HepG2 (cell line): Measurements from ENCODE around the gene PRR36. TPM values are rescaled to one million over a fixed set of nuclear protein-coding genes. Genes with fewer than 3 reads are reported as not detected.

Experiments
- ARHGAP35 ChIP-seq: sonication (generic); formaldehyde crosslinking; IDR thresholded peaks from 2 replicates; pipeline ENCODE4 v1.9.0; 2022; ENCODE audit warnings: mild to moderate bottlenecking, inconsistent platforms, moderate library complexity, missing genetic modification reagents, borderline replicate concordance
- HNRNPL ChIP-seq: fragments of 200-400 bp; formaldehyde crosslinking; IDR thresholded peaks from 2 replicates; pipeline ENCODE4 v1.6.1; 2017; ENCODE audit warnings: mild to moderate bottlenecking, low read depth, low read length
- MED1 ChIP-seq: sonication (generic); formaldehyde crosslinking; IDR thresholded peaks from 2 replicates; pipeline ENCODE4 v1.4.0; 2020; ENCODE audit warnings: missing genetic modification reagents
- NCOR1 ChIP-seq: fragments of 200-600 bp; sonication (generic); IDR thresholded peaks from 2 replicates; pipeline ENCODE4 v1.7.0; 2017; ENCODE audit warnings: antibody characterized with exemption, low read length, borderline replicate concordance
- RARG ChIP-seq: sonication (generic); formaldehyde crosslinking; IDR thresholded peaks from 2 replicates; pipeline ENCODE4 v1.4.0; 2020; ENCODE audit warnings: low read depth, mild to moderate bottlenecking, missing genetic modification reagents
- SAP130 ChIP-seq: IDR thresholded peaks from 2 replicates; pipeline ENCODE4 v1.6.1; 2016; ENCODE audit warnings: low read depth
- SRY ChIP-seq: sonication (generic); formaldehyde crosslinking; IDR thresholded peaks from 2 replicates; pipeline ENCODE4 v1.8.0; 2022; ENCODE audit warnings: mild to moderate bottlenecking, missing genetic modification reagents
- SSRP1 ChIP-seq: IDR thresholded peaks from 2 replicates; pipeline ENCODE4 v1.6.1; 2016; ENCODE audit warnings: control low read depth
- ZBTB7B ChIP-seq: sonication (generic); formaldehyde crosslinking; IDR thresholded peaks from 2 replicates; pipeline ENCODE4 v1.4.0; 2020; ENCODE audit warnings: missing genetic modification reagents
- ZNF253 ChIP-seq: sonication (generic); formaldehyde crosslinking; IDR thresholded peaks from 2 replicates; pipeline ENCODE4 v1.8.0; 2022; ENCODE audit warnings: mild to moderate bottlenecking, missing genetic modification reagents, borderline replicate concordance
- ZNF263 ChIP-seq: sonication (generic); formaldehyde crosslinking; IDR thresholded peaks from 2 replicates; pipeline ENCODE4 v1.4.0; 2020; ENCODE audit warnings: missing genetic modification reagents
- ZNF672 ChIP-seq: sonication (generic); formaldehyde crosslinking; IDR thresholded peaks from 2 replicates; pipeline ENCODE4 v1.8.1; 2022; ENCODE audit warnings: missing genetic modification reagents
- ZNF747 ChIP-seq: sonication (generic); formaldehyde crosslinking; IDR thresholded peaks from 2 replicates; pipeline ENCODE4 v1.8.1; 2023; ENCODE audit warnings: missing genetic modification reagents, mild to moderate bottlenecking, borderline replicate concordance
- ZSCAN30 ChIP-seq: sonication (generic); formaldehyde crosslinking; IDR thresholded peaks from 2 replicates; pipeline ENCODE4 v1.5.0; 2020; ENCODE audit warnings: mild to moderate bottlenecking, missing genetic modification reagents
- polyA plus RNA-seq, 8 experiments: library from polyadenylated mRNA; depleted of rRNA in 3 of 8; stranded (reverse) in 7 of 8; unstranded in 1 of 8; fragments of >200 nt; fragmentation: Illumina TruSeq in 4 of 8; extraction: Trizol in 4 of 8; gene quantifications; 2 replicates each; pipeline versions ENCODE4 v1.2.1 to v1.2.3, GENCODE V29; 2011 to 2016; ENCODE audit warnings: low read depth in 4 of 8, missing spikeins in 1 of 8, mixed read lengths in 1 of 8; ENCODE audit not compliant: insufficient read depth in 1 of 8
- total RNA-seq, 5 experiments: library from RNA; depleted of rRNA; stranded (reverse); fragments of >200 nt; fragmentation: Illumina TruSeq; extraction: Trizol; gene quantifications; 2 replicates each; pipeline ENCODE4 v1.2.3, GENCODE V29; 2016; ENCODE audit warnings: low read depth in 1 of 5
- TF ChIP-seq, protein P1 (sequence below): sonication (generic); formaldehyde crosslinking; IDR thresholded peaks from one replicate; pipeline ENCODE4 v1.5.1; 2020; ENCODE audit warnings: mild to moderate bottlenecking, missing genetic modification reagents; ENCODE audit errors: not compliant biosample characterization
- TF ChIP-seq, protein P2 (sequence below): sonication (generic); formaldehyde crosslinking; IDR thresholded peaks from 2 replicates; pipeline ENCODE4 v1.4.0; 2020; ENCODE audit warnings: mild to moderate bottlenecking, low read depth, missing genetic modification reagents
- TF ChIP-seq, protein P3 (sequence below): conservative IDR thresholded peaks from 2 replicates; pipeline ENCODE4 v1.6.1; 2018; ENCODE audit warnings: missing genetic modification reagents
- TF ChIP-seq, protein P4 (sequence below): sonication (generic); formaldehyde crosslinking; IDR thresholded peaks from 2 replicates; pipeline ENCODE4 v1.8.1; 2022; ENCODE audit warnings: mild to moderate bottlenecking, missing genetic modification reagents

PRR36 gene
- total and polyA plus RNA-seq, 2 of the 13 experiments (the other 11 are each of a cell fraction or from before 2014, with no cell fraction given) = 0.07 to 0.17 TPM

- TF ChIP-seq, protein P1, sequence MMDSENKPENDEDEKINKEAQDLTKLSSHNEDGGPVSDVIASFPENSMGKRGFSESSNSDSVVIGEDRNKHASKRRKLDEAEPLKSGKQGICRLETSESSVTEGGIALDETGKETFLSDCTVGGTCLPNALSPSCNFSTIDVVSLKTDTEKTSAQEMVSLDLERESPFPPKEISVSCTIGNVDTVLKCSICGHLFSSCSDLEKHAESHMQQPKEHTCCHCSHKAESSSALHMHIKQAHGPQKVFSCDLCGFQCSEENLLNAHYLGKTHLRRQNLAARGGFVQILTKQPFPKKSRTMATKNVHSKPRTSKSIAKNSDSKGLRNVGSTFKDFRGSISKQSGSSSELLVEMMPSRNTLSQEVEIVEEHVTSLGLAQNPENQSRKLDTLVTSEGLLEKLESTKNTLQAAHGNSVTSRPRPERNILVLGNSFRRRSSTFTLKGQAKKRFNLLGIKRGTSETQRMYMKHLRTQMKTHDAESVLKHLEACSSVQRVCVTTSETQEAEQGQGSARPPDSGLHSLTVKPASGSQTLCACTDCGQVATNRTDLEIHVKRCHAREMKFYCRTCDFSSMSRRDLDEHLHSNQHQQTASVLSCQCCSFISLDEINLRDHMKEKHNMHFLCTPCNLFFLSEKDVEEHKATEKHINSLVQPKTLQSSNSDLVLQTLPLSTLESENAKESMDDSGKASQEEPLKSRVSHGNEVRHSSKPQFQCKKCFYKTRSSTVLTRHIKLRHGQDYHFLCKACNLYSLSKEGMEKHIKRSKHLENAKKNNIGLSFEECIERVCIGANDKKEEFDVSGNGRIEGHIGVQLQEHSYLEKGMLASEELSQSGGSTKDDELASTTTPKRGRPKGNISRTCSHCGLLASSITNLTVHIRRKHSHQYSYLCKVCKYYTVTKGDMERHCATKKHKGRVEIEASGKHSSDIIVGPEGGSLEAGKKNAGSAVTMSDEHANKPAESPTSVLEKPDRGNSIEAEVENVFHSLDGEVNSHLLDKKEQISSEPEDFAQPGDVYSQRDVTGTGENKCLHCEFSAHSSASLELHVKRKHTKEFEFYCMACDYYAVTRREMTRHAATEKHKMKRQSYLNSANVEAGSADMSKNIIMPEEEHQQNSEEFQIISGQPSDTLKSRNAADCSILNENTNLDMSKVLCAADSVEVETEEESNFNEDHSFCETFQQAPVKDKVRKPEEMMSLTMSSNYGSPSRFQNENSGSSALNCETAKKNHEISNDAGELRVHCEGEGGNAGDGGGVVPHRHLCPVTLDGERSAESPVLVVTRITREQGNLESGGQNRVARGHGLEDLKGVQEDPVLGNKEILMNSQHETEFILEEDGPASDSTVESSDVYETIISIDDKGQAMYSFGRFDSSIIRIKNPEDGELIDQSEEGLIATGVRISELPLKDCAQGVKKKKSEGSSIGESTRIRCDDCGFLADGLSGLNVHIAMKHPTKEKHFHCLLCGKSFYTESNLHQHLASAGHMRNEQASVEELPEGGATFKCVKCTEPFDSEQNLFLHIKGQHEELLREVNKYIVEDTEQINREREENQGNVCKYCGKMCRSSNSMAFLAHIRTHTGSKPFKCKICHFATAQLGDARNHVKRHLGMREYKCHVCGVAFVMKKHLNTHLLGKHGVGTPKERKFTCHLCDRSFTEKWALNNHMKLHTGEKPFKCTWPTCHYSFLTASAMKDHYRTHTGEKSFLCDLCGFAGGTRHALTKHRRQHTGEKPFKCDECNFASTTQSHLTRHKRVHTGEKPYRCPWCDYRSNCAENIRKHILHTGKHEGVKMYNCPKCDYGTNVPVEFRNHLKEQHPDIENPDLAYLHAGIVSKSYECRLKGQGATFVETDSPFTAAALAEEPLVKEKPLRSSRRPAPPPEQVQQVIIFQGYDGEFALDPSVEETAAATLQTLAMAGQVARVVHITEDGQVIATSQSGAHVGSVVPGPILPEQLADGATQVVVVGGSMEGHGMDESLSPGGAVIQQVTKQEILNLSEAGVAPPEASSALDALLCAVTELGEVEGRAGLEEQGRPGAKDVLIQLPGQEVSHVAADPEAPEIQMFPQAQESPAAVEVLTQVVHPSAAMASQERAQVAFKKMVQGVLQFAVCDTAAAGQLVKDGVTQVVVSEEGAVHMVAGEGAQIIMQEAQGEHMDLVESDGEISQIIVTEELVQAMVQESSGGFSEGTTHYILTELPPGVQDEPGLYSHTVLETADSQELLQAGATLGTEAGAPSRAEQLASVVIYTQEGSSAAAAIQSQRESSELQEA (CRISPR knock-in tag) = peak; percentile 83
- TF ChIP-seq NCOR1 (no peak; the same call in 1 of the 2 replicates), SAP130 (CRISPR knock-in tag) (peak; percentile 90), SSRP1 (CRISPR knock-in tag) (0 out of 2 replicates have a peak, but pooled peaks have one; percentile 39), RARG (CRISPR knock-in tag) (no peak), MED1 (CRISPR knock-in tag) (peak; percentile 80), ZNF263 (0 out of 2 replicates have a peak, but pooled peaks have one; percentile 10), ARHGAP35 (CRISPR knock-in tag) (peak; percentile 66; the same call in 1 of the 2 replicates), SRY (CRISPR knock-in tag) (no peak), ZNF253 (CRISPR knock-in tag) (peak; percentile 71; the same call in 1 of the 2 replicates), ZNF747 (CRISPR knock-in tag) (peak; percentile 88; the same call in 1 of the 2 replicates), ZNF672 (peak; percentile 37; the same call in 1 of the 2 replicates), HNRNPL (peak; percentile 65; the same call in 1 of the 2 replicates), ZBTB7B (CRISPR knock-in tag) (peak; percentile 62; the same call in 1 of the 2 replicates), ZSCAN30 (no peak)
- TF ChIP-seq, protein P2, sequence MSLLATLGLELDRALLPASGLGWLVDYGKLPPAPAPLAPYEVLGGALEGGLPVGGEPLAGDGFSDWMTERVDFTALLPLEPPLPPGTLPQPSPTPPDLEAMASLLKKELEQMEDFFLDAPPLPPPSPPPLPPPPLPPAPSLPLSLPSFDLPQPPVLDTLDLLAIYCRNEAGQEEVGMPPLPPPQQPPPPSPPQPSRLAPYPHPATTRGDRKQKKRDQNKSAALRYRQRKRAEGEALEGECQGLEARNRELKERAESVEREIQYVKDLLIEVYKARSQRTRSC (CRISPR knock-in tag) = no peak
- TF ChIP-seq, protein P3, sequence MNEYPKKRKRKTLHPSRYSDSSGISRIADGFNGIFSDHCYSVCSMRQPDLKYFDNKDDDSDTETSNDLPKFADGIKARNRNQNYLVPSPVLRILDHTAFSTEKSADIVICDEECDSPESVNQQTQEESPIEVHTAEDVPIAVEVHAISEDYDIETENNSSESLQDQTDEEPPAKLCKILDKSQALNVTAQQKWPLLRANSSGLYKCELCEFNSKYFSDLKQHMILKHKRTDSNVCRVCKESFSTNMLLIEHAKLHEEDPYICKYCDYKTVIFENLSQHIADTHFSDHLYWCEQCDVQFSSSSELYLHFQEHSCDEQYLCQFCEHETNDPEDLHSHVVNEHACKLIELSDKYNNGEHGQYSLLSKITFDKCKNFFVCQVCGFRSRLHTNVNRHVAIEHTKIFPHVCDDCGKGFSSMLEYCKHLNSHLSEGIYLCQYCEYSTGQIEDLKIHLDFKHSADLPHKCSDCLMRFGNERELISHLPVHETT (CRISPR knock-in tag) = no peak; the same call in 1 of the 2 replicates
- TF ChIP-seq, protein P4, sequence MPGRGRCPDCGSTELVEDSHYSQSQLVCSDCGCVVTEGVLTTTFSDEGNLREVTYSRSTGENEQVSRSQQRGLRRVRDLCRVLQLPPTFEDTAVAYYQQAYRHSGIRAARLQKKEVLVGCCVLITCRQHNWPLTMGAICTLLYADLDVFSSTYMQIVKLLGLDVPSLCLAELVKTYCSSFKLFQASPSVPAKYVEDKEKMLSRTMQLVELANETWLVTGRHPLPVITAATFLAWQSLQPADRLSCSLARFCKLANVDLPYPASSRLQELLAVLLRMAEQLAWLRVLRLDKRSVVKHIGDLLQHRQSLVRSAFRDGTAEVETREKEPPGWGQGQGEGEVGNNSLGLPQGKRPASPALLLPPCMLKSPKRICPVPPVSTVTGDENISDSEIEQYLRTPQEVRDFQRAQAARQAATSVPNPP (CRISPR knock-in tag) = no peak; the same call in 1 of the 2 replicates
Measured at GRCh38 chr19:7903244-7904073, 29.3 kb upstream of the PRR36 start, which contains the start of gene MAP2K7 (continued).
